ENCODE measurements around the gene PDZD2. TPM values are rescaled to one million over a fixed set of nuclear protein-coding genes. Genes with fewer than 3 reads are reported as not detected.

Gene PDZD2
- total and polyA plus RNA-seq, 2 experiments from 2014 or later = 8.3 to 16.9 TPM

- Histone ChIP-seq H3K4me1 (ENCODE audit: insufficient read depth) (no peaks in the 10 kb centered on the region), H2AFZ (no peak overlapping the region), H3K27ac (ENCODE audit: low read depth) (no peak overlapping the region), H3K4me3 (no peak overlapping the region), H3F3A (replicated peaks; ENCODE audit: low read depth) (no peaks in the 10 kb centered on the region), H3K4me2 (no peak overlapping the region), H3K79me2 (replicated peaks; ENCODE audit: insufficient read depth) (no peaks in the 10 kb centered on the region), H3K9me2 (ENCODE audit: insufficient read depth) (0 out of 2 replicates have a peak, but pooled peaks cover 6% of the 10 kb centered on the region), H3K36me3 (ENCODE audit: insufficient read depth) (no peaks in the 10 kb centered on the region), H3K27me3 (ENCODE audit: insufficient read depth) (no peaks in the 10 kb centered on the region), H4K20me1 (replicated peaks; ENCODE audit: insufficient read depth) (no peaks in the 10 kb centered on the region)
- TF ChIP-seq CREB1 (CRISPR knock-in tag; IDR thresholded peaks at IDR 0.05; ENCODE audit: low read depth) = no peak
- no peak for TF ChIP-seq STAT1 (IDR thresholded peaks at IDR 0.05; ENCODE audit: unreplicated experiment)
- no peak for TF ChIP-seq ZNF462 (CRISPR knock-in tag; IDR thresholded peaks at IDR 0.05)
- no peak for TF ChIP-seq ZNF114 (CRISPR knock-in tag; IDR thresholded peaks at IDR 0.05)
- TF ChIP-seq ETS1 (IDR thresholded peaks at IDR 0.05) = no peak
- TF ChIP-seq REST (IDR thresholded peaks at IDR 0.05; ENCODE audit: unreplicated experiment) = no peak
- TF ChIP-seq EZH2 (IDR thresholded peaks at IDR 0.05; ENCODE audit: low read depth, unreplicated experiment) = no peak
- no peak for TF ChIP-seq NANOG (IDR thresholded peaks at IDR 0.05; ENCODE audit: borderline replicate concordance)
- TF ChIP-seq POLR2AphosphoS5 (IDR thresholded peaks at IDR 0.05; ENCODE audit: low read depth) = no peak
- TF ChIP-seq CTCF (conservative IDR thresholded peaks at IDR 0.05; ENCODE audit: low read depth in 2 of 2) = no peak
- TF ChIP-seq ZNF331 (CRISPR knock-in tag; IDR thresholded peaks at IDR 0.05; ENCODE audit: low read depth) = no peak
- TF ChIP-seq EZH2phosphoT487 (IDR thresholded peaks at IDR 0.05; ENCODE audit: unreplicated experiment) = no peak
- TF ChIP-seq JUNB (IDR thresholded peaks at IDR 0.05; ENCODE audit: unreplicated experiment) = no peak
- Mint-ChIP-seq H3K9me3 (no peaks in the 10 kb centered on the region), H3K27ac (no peak overlapping the region), H3K36me3 (ENCODE audit: low read depth) (peaks cover 4% of the 10 kb centered on the region; the same call in 2 of the 3 replicates), H3K4me3 (no peak overlapping the region), H3K27me3 (ENCODE audit: insufficient read depth, low read depth, poor library complexity) (peaks cover 5% of the 10 kb centered on the region), H3K4me1 (no peaks in the 10 kb centered on the region)
- no peak for ATAC-seq
- no peak for DNase-seq (ENCODE audit: low spot score)
These were observed 421.0 kb downstream of the PDZD2 start for GRCh38 chr5:32059761-32060530.

Data from GM23338 (cell line).